ENCODE measurements around the gene CAB39L.
A peak's percentile ranks its signal among the peaks of the same experiment; 100 is the strongest.

CAB39L gene

DNA sequence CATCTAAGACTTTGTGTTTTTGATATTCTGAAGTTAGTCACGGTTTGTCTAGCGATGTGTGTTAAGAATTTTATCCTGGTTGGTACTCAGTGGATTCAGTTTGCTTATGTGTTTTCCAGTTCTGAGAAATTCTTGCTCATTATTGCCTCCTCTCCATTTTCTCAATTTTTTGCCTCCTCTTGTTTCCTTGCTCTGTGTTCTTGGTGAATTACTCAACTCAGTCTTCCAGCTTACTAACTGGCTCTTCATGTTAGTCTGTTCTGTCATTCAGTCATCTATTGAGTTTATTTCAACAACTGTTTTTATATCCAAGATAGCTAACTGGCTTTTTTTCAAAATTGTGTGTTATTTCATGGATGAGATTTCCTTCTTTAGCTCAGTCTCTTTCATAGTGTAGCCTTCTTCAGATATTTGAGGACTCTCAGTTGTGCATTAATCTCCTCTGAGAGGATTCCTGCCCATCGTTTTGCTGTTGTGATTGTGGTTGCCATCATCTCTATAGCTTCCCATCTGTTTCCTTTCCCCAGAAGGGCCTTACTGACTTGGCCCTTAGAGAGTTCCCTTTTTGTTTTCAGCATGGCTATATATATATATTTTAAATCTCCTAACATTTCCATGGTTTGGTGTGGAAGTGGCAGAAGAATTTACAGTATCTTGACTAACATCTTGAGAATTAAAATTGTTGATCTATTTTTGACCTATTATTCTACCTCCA lies 6.4 kb upstream of the CAB39L start:
- intact Hi-C loops (cut with DNase I; ENCODE audit: low total_unique reads), result no loop called here

DNA sequence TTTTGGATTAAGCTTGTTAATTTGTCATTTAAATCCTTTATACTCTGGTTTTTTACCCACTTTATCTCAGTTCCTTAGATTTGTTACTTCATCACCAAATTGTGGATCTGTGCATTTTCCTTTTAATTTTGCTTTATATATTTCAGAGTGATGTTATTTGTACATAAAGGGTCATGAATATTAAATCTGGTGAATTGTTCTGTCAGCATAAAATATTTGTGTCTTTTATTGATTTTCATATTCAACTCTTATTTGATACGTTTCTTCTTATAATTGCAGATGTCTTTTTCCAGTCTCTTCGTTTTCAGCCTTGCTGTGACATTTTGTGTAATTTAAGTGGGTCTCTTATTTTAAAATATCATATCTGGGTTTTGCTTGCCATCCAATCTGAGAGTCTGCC lies 4.9 kb upstream of the CAB39L start:
- no peaks in the 10 kb centered on the region for H3K36me3 ChIP-seq
- peaks cover 0 to 43% (median 10%) of the 10 kb centered on the region in 4 donors for H3K4me1 ChIP-seq
- H3K27ac ChIP-seq, result no peak overlapping the region
- H3K9me3 ChIP-seq, result no peaks in the 10 kb centered on the region
- H3K27me3 ChIP-seq, result no peaks in the 10 kb centered on the region
- no peak for TF ChIP-seq CTCF (IDR thresholded peaks at IDR 0.05)
- DNase-seq, result no peak
- H3K4me3 ChIP-seq, result no peak overlapping the region
- intact Hi-C loops (cut with DNase I; ENCODE audit: low total_unique reads), result loop anchor here (10.0 kb wide), 1 partner anchor 136 kb away; the partner anchor contains the start of gene RCBTB1

More for the DNA sequence above, 6.4 kb upstream of the CAB39L start:
- Histone ChIP-seq H3K9me3 (no peaks in the 10 kb centered on the region), H3K27ac (no peak overlapping the region), H3K27me3 (no peaks in the 10 kb centered on the region), H3K36me3 (no peaks in the 10 kb centered on the region), H3K4me3 (no peak overlapping the region), H3K4me1 (peaks cover 0 to 41% (median 10%) of the 10 kb centered on the region in 4 donors)
- no peak for DNase-seq
- no peak for TF ChIP-seq CTCF (IDR thresholded peaks at IDR 0.05)

DNA sequence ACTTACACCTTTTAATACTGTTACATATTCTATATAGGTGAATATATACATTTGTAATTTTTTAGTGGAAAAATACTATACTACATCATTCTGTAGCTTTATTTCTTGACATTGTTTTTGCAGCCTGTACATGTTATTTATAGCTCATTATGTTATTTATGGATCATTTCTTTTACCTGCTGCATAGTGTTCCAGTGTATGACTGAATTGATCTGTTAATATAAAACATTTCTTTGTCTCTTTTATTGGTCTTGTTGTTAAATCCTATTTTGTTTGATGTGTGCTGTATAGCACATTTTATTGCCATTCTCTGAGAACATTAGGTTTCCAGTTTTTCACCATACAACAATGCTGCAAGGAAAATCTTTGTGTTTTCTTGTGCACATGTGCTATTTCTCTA lies 2.6 kb upstream of the CAB39L start:
- Histone ChIP-seq H3K9me3 (no peaks in the 10 kb centered on the region), H3K4me3 (no peak overlapping the region), H3K27me3 (no peaks in the 10 kb centered on the region), H3K27ac (no peak overlapping the region), H3K36me3 (no peaks in the 10 kb centered on the region), H3K4me1 (peaks cover 0 to 52% (median 10%) of the 10 kb centered on the region in 4 donors)
- TF ChIP-seq CTCF (IDR thresholded peaks at IDR 0.05), result no peak
- no peak for DNase-seq
- intact Hi-C loops (cut with DNase I; ENCODE audit: low total_unique reads), result loop anchor here (10.0 kb wide), 1 partner anchor 138 kb away; the partner anchor contains the start of gene RCBTB1

GRCh38 chr13:49444524-49445395 lies 896 bp upstream of the CAB39L start:
- Histone ChIP-seq H3K36me3 (no peaks in the 10 kb centered on the region), H3K27ac (peak overlapping the region; percentile 94 to 95), H3K4me1 (peaks cover 0 to 45% (median 10%) of the 10 kb centered on the region in 4 donors), H3K27me3 (no peaks in the 10 kb centered on the region), H3K9me3 (no peaks in the 10 kb centered on the region), H3K4me3 (peak overlapping the region; percentile 83 to 84)
- peak in 1 of 2 donors; percentile 38 for DNase-seq
- intact Hi-C loops (cut with DNase I; ENCODE audit: low total_unique reads), result loop anchor here (10.0 kb wide), 1 partner anchor 140 kb away; the partner anchor contains the start of gene RCBTB1
- TF ChIP-seq CTCF (IDR thresholded peaks at IDR 0.05), result no peak

DNA sequence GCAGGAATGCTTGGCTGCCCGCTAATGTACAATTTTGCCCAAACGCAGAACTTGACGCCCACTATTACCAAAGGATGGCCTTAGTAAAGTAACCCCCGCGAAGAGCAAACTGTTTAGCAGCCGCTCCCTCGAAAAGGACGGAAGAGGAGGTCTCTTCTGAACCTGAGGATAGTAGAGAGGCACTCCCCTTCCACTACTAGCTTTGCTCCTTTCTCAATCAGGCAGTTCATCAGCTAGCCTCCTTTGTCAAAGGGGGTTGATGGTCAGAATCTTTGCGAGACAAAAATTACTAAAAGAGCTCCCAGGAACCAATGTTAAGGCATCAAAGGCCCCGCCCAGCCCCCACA lies 534 bp downstream of the CAB39L start:
- DNase-seq, result no peak
- H3K4me3 ChIP-seq, result peak overlapping the region; percentile 83 to 84
- intact Hi-C loops (cut with DNase I; ENCODE audit: low total_unique reads), result loop anchor here (10.0 kb wide), 1 partner anchor 141 kb away; the partner anchor contains the start of gene RCBTB1

More for the DNA sequence above, 534 bp downstream of the CAB39L start:
- Histone ChIP-seq H3K27me3 (no peaks in the 10 kb centered on the region), H3K27ac (peak overlapping the region; percentile 94 to 95), H3K36me3 (no peaks in the 10 kb centered on the region), H3K9me3 (no peaks in the 10 kb centered on the region), H3K4me1 (peaks cover 0 to 41% (median 10%) of the 10 kb centered on the region in 4 donors)
- no peak for TF ChIP-seq CTCF (IDR thresholded peaks at IDR 0.05)
